ENCODE measurements around the gene KCNK1. TPM values are rescaled to one million over a fixed set of nuclear protein-coding genes. Genes with fewer than 3 reads are reported as not detected.
"Not testable (repeated sequence)": the region's sequence is repeated elsewhere in the genome, so short reads cannot be mapped to it uniquely, and the experiment has no call there.

KCNK1 gene
- total RNA-seq, 2 donors from 2014 or later: 3.2 to 6.3 TPM

GRCh38 chr1:233605205-233605604 is 8.7 kb upstream of the KCNK1 start:
- intact Hi-C loops (cut with DNase I): no loop called here
- DNase-seq (ENCODE audit: low spot score): no peak

- intact Hi-C loops (cut with DNase I): no loop called here
- DNase-seq (ENCODE audit: low spot score): no peak
These were observed 7.1 kb upstream of the KCNK1 start for GRCh38 chr1:233606813-233607212.

- no peak for DNase-seq (ENCODE audit: low spot score)
- intact Hi-C loops (cut with DNase I): no loop called here
These were observed 6.4 kb upstream of the KCNK1 start for GRCh38 chr1:233607252-233608119.

GRCh38 chr1:233608988-233609387 is 4.9 kb upstream of the KCNK1 start:
- intact Hi-C loops (cut with DNase I): no loop called here
- DNase-seq (ENCODE audit: low spot score): no peak

GRCh38 chr1:233609926-233610325 is 4.0 kb upstream of the KCNK1 start:
- no peak for DNase-seq (ENCODE audit: low spot score)
- intact Hi-C loops (cut with DNase I): loop anchor here in 1 of 2 donors (10.0 kb wide), 1 partner anchor 185 kb away; no protein-coding TSS in a partner anchor

GRCh38 chr1:233610628-233611027 is 3.3 kb upstream of the KCNK1 start:
- DNase-seq (ENCODE audit: low spot score): no peak
- intact Hi-C loops (cut with DNase I): loop anchor here in 1 of 2 donors (10.0 kb wide), 1 partner anchor 184 kb away; no protein-coding TSS in a partner anchor

GRCh38 chr1:233611363-233611762 is 2.5 kb upstream of the KCNK1 start:
- intact Hi-C loops (cut with DNase I): loop anchor here in 1 of 2 donors (10.0 kb wide), 1 partner anchor 183 kb away; no protein-coding TSS in a partner anchor
- not testable (repeated sequence) for DNase-seq (ENCODE audit: low spot score)

- intact Hi-C loops (cut with DNase I): loop anchor here in 1 of 2 donors (10.0 kb wide), 1 partner anchor 181 kb away; no protein-coding TSS in a partner anchor
- no peak for DNase-seq (ENCODE audit: low spot score)
These were observed 352 bp downstream of the KCNK1 start for GRCh38 chr1:233614173-233614742.

GRCh38 chr1:233614743-233615521 is 1.0 kb downstream of the KCNK1 start:
- DNase-seq (ENCODE audit: low spot score): no peak
- intact Hi-C loops (cut with DNase I): loop anchor here in 1 of 2 donors (10.0 kb wide), 1 partner anchor 180 kb away; no protein-coding TSS in a partner anchor

GRCh38 chr1:233615571-233615970 is 1.7 kb downstream of the KCNK1 start:
- DNase-seq (ENCODE audit: low spot score): no peak
- intact Hi-C loops (cut with DNase I): loop anchor here in 1 of 2 donors (10.0 kb wide), 1 partner anchor 179 kb away; no protein-coding TSS in a partner anchor

GRCh38 chr1:233617025-233617424 is 3.1 kb downstream of the KCNK1 start:
- DNase-seq (ENCODE audit: low spot score): no peak
- intact Hi-C loops (cut with DNase I): loop anchor here in 1 of 2 donors (10.0 kb wide), 1 partner anchor 178 kb away; no protein-coding TSS in a partner anchor

- intact Hi-C loops (cut with DNase I): loop anchor here in 1 of 2 donors (10.0 kb wide), 1 partner anchor 175 kb away; no protein-coding TSS in a partner anchor
- DNase-seq (ENCODE audit: low spot score): not testable (repeated sequence)
These were observed 5.5 kb downstream of the KCNK1 start for GRCh38 chr1:233619414-233619813.

- no peak for DNase-seq (ENCODE audit: low spot score)
- intact Hi-C loops (cut with DNase I): no loop called here
These were observed 6.2 kb downstream of the KCNK1 start for GRCh38 chr1:233620065-233620464.

- DNase-seq (ENCODE audit: low spot score): no peak
- intact Hi-C loops (cut with DNase I): no loop called here
These were observed 8.0 kb downstream of the KCNK1 start for GRCh38 chr1:233621923-233622322.

GRCh38 chr1:233624289-233624688 is 10.4 kb downstream of the KCNK1 start:
- DNase-seq (ENCODE audit: low spot score): no peak
- intact Hi-C loops (cut with DNase I): no loop called here

GRCh38 chr1:233625087-233625486 is 11.2 kb downstream of the KCNK1 start:
- no peak for DNase-seq (ENCODE audit: low spot score)
- intact Hi-C loops (cut with DNase I): no loop called here

- no peak for DNase-seq (ENCODE audit: low spot score)
- intact Hi-C loops (cut with DNase I): no loop called here
These were observed 11.6 kb downstream of the KCNK1 start for GRCh38 chr1:233625510-233625981.

GRCh38 chr1:233627376-233627775 is 13.5 kb downstream of the KCNK1 start:
- DNase-seq (ENCODE audit: low spot score): no peak
- intact Hi-C loops (cut with DNase I): no loop called here

- intact Hi-C loops (cut with DNase I): no loop called here
- no peak for DNase-seq (ENCODE audit: low spot score)
These were observed 13.9 kb downstream of the KCNK1 start for GRCh38 chr1:233627823-233628222.

Data from posterior vena cava (tissue), 2 donors.